Measurements from ENCODE around the gene SLC7A5.
"Not testable (repeated sequence)": the region's sequence is repeated elsewhere in the genome, so short reads cannot be mapped to it uniquely, and the experiment has no call there.

SLC7A5 gene

GRCh38 chr16:87834005-87834667 lies 35.2 kb downstream of the SLC7A5 start:
- DNase-seq (ENCODE audit: low read depth): no peak

GRCh38 chr16:87833548-87833947 lies 35.8 kb downstream of the SLC7A5 start:
- no peak for DNase-seq (ENCODE audit: low read depth)

DNA sequence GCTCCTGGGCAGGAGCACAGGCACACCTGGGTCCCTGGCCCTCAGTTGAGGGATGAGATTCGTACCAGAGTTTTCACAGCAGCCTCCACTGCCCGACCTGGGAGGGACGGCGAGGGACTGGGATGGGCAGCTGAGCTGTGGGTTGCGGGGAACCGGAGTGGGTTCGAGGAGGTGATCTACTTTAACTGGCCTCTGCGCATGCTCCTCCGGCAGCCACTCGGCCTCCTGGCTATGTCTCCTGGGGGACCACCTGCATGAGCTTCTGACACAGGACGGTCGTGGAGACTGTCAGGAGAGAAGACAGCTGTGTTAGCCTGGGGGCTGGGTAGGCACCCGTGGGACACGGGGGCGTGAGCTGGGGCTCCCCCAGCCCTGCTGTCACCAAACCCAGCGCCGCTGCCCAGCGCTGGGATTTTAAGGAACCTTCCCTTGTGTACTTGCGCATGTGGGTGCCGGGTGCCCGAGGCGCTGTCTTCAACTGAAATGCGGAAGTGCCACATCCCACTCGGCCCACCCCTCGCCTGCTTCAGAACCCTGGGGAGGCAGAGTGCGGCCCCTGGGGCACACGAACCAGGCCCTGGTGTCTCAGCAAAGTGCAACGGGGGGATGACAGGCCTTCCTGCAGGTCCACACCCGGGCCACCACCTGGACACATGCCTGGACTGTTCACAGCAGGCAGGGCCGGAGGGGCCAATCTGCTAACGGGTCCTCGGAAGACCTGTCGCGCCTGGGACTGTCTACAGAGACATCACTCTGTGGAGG lies 36.4 kb downstream of the SLC7A5 start:
- DNase-seq (ENCODE audit: low read depth): no peak

- no peak for DNase-seq (ENCODE audit: low read depth)
Observed at GRCh38 chr16:87832137-87832527, 37.2 kb downstream of the SLC7A5 start.

GRCh38 chr16:87831421-87832136 lies 37.7 kb downstream of the SLC7A5 start:
- DNase-seq (ENCODE audit: low read depth): no peak

- DNase-seq (ENCODE audit: low read depth): no peak
Observed at GRCh38 chr16:87830673-87831420, 38.5 kb downstream of the SLC7A5 start.

DNA sequence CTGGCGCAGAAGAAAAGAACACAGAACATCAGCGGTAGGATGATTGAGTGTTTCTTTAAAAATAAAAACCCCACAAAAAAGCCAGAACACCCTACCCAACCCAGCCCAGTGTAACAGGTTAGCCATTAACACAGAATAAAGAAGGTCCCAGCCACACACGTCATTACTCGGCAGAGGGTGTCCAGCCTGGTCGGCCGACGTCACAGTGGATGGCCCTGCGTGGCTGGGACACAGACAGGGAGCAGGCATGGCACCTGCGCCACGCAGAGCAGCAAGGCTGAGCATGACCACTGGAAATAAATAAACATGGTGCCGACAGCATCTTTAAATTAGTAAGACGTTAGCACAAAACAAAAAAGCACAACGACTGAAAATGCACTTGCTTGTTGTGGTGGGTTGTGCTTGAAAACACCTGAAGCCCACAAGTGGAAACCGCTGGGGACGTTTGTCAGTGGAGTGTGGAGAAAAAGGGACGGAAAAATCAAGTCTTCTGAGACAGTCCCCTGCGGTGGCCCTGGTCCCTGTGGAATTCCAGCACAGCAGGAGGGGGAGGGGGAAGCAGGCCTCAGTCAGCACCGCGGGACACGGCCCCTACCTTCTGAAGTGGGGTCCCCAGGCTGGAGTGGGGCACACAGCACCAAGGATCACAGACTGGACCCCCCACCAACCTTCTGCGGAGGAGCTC lies 39.2 kb downstream of the SLC7A5 start:
- no peak for DNase-seq (ENCODE audit: low read depth)

GRCh38 chr16:87829622-87829980 lies 39.7 kb downstream of the SLC7A5 start:
- no peak for DNase-seq (ENCODE audit: low read depth)

- no peak for DNase-seq (ENCODE audit: low read depth)
Observed at GRCh38 chr16:87828907-87829621, 40.2 kb downstream of the SLC7A5 start.

DNA sequence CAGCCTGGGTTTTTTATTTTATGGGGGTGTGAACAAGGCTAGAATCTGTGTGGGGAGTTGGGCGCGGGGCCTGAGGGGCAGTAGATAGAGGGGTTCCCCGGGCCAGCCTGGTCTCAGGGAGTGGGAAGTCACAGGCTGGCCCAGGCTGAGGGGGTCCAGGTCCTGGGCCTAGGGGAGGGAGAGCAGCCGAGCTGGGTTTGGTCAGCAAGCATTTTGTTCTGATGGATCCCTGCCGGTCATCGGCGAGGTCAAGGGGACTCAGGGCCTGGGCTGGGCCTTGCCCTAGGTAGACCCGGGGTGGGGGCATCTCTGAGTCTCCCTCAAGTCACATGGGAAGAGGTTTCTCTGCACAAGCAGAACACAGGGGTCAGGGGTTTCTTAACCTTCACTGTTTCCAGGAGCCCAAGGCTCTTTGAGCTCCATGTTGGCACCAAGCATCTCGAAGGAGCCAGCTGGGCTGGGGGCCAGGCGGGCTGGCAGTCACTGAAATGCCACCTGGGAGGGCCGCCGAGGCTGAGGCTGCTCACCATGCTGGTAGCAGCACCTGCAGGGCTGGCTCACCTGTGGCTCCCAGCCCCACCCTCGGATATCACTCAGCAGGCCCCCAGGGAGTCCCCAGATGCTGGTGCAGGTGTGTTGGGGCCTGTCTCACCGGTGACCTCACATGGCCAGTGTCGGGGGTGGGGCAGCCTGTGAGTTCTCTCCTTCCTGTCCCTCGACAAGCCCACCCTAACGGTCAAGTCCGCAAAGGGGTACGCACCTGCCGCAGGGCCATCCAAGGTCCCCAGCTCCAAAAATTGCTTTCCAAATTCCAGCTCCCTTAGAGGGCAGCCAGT lies 41.0 kb downstream of the SLC7A5 start:
- no peak for DNase-seq (ENCODE audit: low read depth)

DNA sequence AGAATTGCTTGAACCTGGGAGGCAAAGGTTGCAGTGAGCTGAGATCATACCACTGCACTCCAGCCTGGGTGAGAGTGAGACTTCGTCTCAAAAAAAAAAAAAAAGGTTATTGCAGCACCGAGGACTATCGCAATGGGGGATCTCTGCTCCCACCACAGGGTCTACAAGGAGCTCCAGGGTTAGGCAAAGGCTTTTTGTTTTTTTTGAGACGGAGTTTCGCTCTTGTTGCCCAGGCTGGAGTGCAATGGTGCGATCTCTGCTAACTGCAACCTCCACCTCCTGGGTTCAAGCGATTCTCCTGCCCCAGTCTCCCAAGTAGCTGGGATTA lies 41.8 kb downstream of the SLC7A5 start:
- not testable (repeated sequence) for DNase-seq (ENCODE audit: low read depth)

GRCh38 chr16:87826798-87827587 lies 42.3 kb downstream of the SLC7A5 start:
- DNase-seq (ENCODE audit: low read depth): no peak

- DNase-seq (ENCODE audit: low read depth): not testable (repeated sequence)
Observed at GRCh38 chr16:87826407-87826797, 42.9 kb downstream of the SLC7A5 start.

- not testable (repeated sequence) for DNase-seq (ENCODE audit: low read depth)
Observed at GRCh38 chr16:87825842-87826120, 43.5 kb downstream of the SLC7A5 start.

DNA sequence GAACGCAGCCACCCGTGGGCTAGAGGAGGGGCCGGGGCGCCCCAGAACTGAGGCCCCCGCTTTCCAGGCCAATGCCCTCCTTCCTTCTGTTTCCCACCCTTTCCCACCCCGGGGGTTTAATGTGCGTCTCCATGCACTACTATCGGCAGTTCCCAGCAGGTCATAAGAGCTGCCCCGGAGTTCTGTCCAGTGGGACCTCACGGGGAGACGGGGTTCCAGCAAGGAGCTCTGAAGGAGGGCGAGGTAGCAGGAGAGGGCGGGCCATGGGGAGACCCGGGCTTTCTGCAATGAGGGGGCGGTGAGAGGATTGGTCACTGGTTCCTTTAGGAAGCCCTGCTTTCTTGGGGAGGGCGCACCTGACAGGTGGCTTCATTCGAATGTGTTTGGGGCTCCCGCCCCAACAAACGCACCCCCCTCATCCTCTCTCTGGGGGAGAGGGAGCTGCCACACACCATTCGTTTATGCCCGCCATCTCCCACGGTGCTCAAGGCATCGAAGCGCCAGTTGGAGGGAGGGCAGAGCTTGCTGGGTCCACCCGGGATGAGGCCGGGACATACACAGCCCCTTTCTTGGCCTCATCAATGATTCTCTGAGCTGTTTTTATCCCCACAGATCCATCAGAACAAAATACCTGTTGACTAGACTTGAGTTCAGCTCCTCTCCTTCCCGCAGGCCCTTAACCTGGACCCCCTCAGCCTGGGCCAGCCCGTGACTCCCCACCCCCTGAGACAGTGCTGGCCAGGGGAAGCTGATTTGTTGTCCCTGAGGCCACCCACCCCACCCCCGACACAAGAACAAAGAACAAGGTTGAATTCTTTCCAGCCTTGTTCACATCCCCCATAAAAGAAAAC lies 44.1 kb downstream of the SLC7A5 start:
- DNase-seq (ENCODE audit: low read depth): no peak

- no peak for DNase-seq (ENCODE audit: low read depth)
Observed at GRCh38 chr16:87824016-87824990, 45.0 kb downstream of the SLC7A5 start.

GRCh38 chr16:87823181-87823929 lies 46.0 kb downstream of the SLC7A5 start:
- DNase-seq (ENCODE audit: low read depth): no peak
